ENCODE data around the gene PDE4A. TPM values are rescaled to one million over a fixed set of nuclear protein-coding genes. Genes with fewer than 3 reads are reported as not detected.

The PDE4A gene
- total and polyA plus RNA-seq, 2 of the 13 experiments (the other 11 are each of a cell fraction or from before 2014, with no cell fraction given), result 1.1 to 4.1 TPM

- TF ChIP-seq GABPB1 (CRISPR knock-in tag; IDR thresholded peaks at IDR 0.05) (peak; percentile 66; the same call in 1 of the 2 replicates), ZSCAN12 (CRISPR knock-in tag; IDR thresholded peaks at IDR 0.05) (peak; percentile 74; the same call in 1 of the 2 replicates), ZNF614 (CRISPR knock-in tag; IDR thresholded peaks at IDR 0.05; ENCODE audit: borderline replicate concordance) (no peak), ARHGAP35 (CRISPR knock-in tag; IDR thresholded peaks at IDR 0.05; ENCODE audit: borderline replicate concordance) (no peak), RARG (CRISPR knock-in tag; IDR thresholded peaks at IDR 0.05; ENCODE audit: low read depth) (no peak; the same call in 1 of the 2 replicates), SP4 (CRISPR knock-in tag; IDR thresholded peaks at IDR 0.05) (no peak), TOPORS (CRISPR knock-in tag; IDR thresholded peaks at IDR 0.05) (0 out of 2 replicates have a peak, but pooled peaks have one; percentile 11), STAT6 (CRISPR knock-in tag; IDR thresholded peaks at IDR 0.05; ENCODE audit: borderline replicate concordance) (no peak), ZNF780A (CRISPR knock-in tag; IDR thresholded peaks at IDR 0.05) (no peak), NR1H2 (CRISPR knock-in tag; IDR thresholded peaks at IDR 0.05; ENCODE audit: borderline replicate concordance, low read depth) (peak; percentile 56; the same call in 1 of the 2 replicates), MAF1 (CRISPR knock-in tag; IDR thresholded peaks at IDR 0.05; ENCODE audit: borderline replicate concordance) (peak; percentile 63; the same call in 1 of the 2 replicates), NFE2L2 (IDR thresholded peaks at IDR 0.05; ENCODE audit: low read length) (no peak), TERF1 (CRISPR knock-in tag; IDR thresholded peaks at IDR 0.05) (no peak), NPAS2 (CRISPR knock-in tag; IDR thresholded peaks at IDR 0.05; ENCODE audit: borderline replicate concordance) (no peak), RAD21 (CRISPR knock-in tag; IDR thresholded peaks at IDR 0.05) (no peak), ZNF746 (CRISPR knock-in tag; IDR thresholded peaks at IDR 0.05) (0 out of 2 replicates have a peak, but pooled peaks have one; percentile 15), SMARCC2 (IDR thresholded peaks at IDR 0.05) (no peak), ZNF431 (CRISPR knock-in tag; IDR thresholded peaks at IDR 0.05; ENCODE audit: borderline replicate concordance, low read depth) (no peak), ATF4 (CRISPR knock-in tag; IDR thresholded peaks at IDR 0.05) (no peak), MED1 (CRISPR knock-in tag; IDR thresholded peaks at IDR 0.05) (peak; percentile 50), HNRNPK (IDR thresholded peaks at IDR 0.05; ENCODE audit: low read depth, low read length, poor library complexity, severe bottlenecking) (peak; percentile 37), HHEX (CRISPR knock-in tag; IDR thresholded peaks at IDR 0.05) (no peak), CAMTA2 (CRISPR knock-in tag; IDR thresholded peaks at IDR 0.05; ENCODE audit: borderline replicate concordance) (no peak), ZSCAN20 (CRISPR knock-in tag; IDR thresholded peaks at IDR 0.05; ENCODE audit: borderline replicate concordance) (peak; percentile 88), ATF7-NPFF (CRISPR knock-in tag; IDR thresholded peaks at IDR 0.05; ENCODE audit: low read depth) (0 out of 2 replicates have a peak, but pooled peaks have one; percentile 6), SNRNP70 (IDR thresholded peaks at IDR 0.05; ENCODE audit: low read depth, low read length) (no peak)
Observed at GRCh38 chr19:10503002-10503789, 82.9 kb downstream of the PDE4A start, which contains the start of gene KEAP1 (continued).
